SJCRH30 (cell line): Measurements from ENCODE around the gene ZNF423. TPM values are rescaled to one million over a fixed set of nuclear protein-coding genes. Genes with fewer than 3 reads are reported as not detected.

ENCODE experiments used
- DNase-seq, 2 experiments: peaks; one replicate each; pipeline ENCODE4 v3.0.0-alpha.2; 2015 to 2020
- H3K27ac ChIP-seq: fragments of 250-450 bp; sonication (Bioruptor Pico); 2 replicates; pipeline ENCODE4 v1.5.1; 2020; ENCODE audit warnings: mild to moderate bottlenecking, moderate library complexity
- H3K27me3 ChIP-seq: fragments of 250-450 bp; sonication (Bioruptor Pico); 2 replicates; pipeline ENCODE4 v1.5.1; 2020; ENCODE audit warnings: mild to moderate bottlenecking, moderate library complexity
- H3K36me3 ChIP-seq: fragments of 250-450 bp; sonication (Bioruptor Pico); 2 replicates; pipeline ENCODE4 v1.5.1; 2020; ENCODE audit warnings: mild to moderate bottlenecking, moderate library complexity
- H3K4me1 ChIP-seq: fragments of 250-450 bp; sonication (Bioruptor Pico); 2 replicates; pipeline ENCODE4 v1.5.1; 2020; ENCODE audit warnings: mild to moderate bottlenecking, moderate library complexity
- H3K4me3 ChIP-seq: fragments of 250-450 bp; sonication (Bioruptor Pico); 2 replicates; pipeline ENCODE4 v1.5.1; 2020; ENCODE audit warnings: mild to moderate bottlenecking, moderate library complexity
- H3K9me3 ChIP-seq: fragments of 250-450 bp; sonication (Bioruptor Pico); replicated peaks from 2 replicates; pipeline ENCODE4 v1.5.1; 2020; ENCODE audit warnings: mild to moderate bottlenecking, moderate library complexity
- total RNA-seq: library from RNA; depleted of rRNA; stranded (reverse); fragments of >200 nt; shearing (Covaris generic); gene quantifications from 2 replicates; pipeline ENCODE4 v1.2.3, GENCODE V29; 2014

ZNF423 gene
- total RNA-seq, 1 experiment from 2014 or later, result 7.9 TPM

DNA sequence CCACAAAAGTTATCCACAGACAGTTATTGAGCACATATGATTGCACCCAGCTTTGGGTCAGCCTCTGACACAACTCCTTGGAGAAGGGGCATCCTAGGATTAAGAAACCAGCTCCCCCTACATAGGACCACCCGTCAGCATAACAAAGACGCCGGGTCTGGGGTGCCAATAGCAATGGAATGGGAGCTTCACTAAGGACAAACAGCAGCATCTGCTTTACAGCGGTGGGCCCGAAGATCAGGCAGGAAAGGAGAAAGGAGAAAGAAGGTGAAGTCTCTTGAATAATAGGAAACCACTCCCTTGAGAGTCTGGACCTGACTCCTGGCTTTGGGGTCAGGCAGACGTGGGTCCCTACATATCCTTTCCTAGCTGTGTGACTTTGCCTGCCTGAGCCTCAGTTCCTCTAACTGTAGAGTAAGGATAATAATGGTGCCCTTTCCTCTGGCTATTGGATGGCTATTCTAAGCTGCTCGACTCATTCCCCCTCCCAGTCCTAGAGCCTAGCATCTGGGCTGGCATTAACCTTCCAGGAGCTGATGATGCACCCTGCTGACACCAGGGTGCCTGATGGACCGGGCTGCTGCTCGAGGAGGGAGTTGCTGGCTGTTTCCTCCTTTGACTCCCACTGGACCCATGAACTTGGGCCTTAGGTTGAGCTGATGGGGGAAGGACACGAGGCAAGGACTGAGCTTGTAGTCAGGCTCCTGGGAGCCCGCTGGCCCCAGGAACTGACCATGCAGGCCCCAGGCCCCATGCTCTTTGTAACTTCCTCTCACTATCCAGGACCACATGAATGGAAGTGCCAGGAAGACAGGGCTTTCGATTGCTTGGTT, 388.2 kb downstream of the ZNF423 start:
- H3K4me3 ChIP-seq, result no peak overlapping the region
- no peak overlapping the region for H3K27ac ChIP-seq
- DNase-seq, result no peak
- H3K27me3 ChIP-seq, result no peaks in the 10 kb centered on the region
- no peaks in the 10 kb centered on the region for H3K4me1 ChIP-seq
- no peaks in the 10 kb centered on the region for H3K36me3 ChIP-seq
- H3K9me3 ChIP-seq, result no peaks in the 10 kb centered on the region

GRCh38 chr16:49466881-49467280, 389.0 kb downstream of the ZNF423 start:
- no peaks in the 10 kb centered on the region for H3K36me3 ChIP-seq
- no peak overlapping the region for H3K27ac ChIP-seq
- no peak overlapping the region for H3K4me3 ChIP-seq
- no peaks in the 10 kb centered on the region for H3K9me3 ChIP-seq
- H3K27me3 ChIP-seq, result no peaks in the 10 kb centered on the region
- no peaks in the 10 kb centered on the region for H3K4me1 ChIP-seq
- no peak for DNase-seq

DNA sequence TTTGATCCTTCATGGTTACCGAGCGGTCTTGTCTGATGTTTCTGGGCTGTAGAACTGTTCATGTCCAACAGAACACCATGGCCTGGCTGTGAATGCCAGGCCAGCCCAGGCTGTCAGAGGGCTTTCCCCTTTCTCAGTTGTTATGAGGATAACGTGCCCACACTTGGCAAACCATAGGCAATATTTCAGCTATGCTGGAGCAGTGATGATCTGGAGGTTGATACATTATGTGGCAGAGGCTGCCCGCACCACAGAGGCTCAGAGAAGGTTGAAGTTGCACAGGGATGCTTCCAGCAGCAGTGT, 389.4 kb downstream of the ZNF423 start:
- Histone ChIP-seq H3K9me3 (no peaks in the 10 kb centered on the region), H3K27ac (no peak overlapping the region), H3K4me1 (no peaks in the 10 kb centered on the region), H3K36me3 (no peaks in the 10 kb centered on the region), H3K4me3 (no peak overlapping the region), H3K27me3 (no peaks in the 10 kb centered on the region; the same call in 1 of the 2 replicates)
- no peak for DNase-seq

DNA sequence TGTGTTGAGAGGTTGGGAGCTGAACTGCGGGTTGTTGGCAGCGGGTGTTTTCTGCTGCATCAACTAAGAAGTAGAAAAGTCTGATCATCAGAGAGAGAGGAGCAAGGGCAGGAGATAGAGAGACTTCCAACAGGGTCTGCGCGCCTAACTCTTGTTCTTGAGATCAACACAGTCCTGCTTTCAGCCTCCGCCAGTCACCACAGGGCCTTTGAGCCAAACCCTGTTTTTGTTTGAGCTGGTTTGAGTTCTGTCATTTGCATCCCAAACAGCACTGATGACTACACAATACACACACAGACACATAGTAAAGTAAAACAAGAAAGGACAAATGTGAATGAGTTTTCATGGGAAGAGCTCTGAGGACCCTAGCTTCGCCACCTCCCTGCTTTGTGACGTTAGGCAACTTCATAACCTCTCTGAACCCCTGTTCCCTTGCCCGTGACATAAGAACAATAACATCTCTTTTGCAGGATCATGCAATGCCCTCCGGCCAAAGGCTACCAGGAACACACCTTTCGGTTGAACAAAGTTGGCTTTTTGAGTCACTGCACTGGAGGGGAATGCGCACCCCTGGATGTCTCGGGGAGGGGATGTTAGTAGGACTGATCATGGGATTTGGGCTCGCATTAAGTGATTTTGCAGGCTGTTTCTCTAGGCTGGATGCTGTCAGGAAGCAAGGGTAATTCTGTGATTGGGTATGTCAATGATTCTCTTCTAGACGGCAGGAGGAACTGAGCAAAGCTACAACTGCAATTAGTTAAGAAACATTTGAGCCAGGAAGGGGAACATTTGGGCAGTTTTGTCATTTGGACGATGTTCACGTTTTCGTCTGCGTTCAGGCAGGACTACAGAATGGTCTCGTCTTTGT, 390.0 kb downstream of the ZNF423 start:
- Histone ChIP-seq H3K27ac (no peak overlapping the region), H3K9me3 (no peaks in the 10 kb centered on the region), H3K27me3 (peaks cover 5% of the 10 kb centered on the region; the same call in 1 of the 2 replicates), H3K36me3 (no peaks in the 10 kb centered on the region), H3K4me3 (no peak overlapping the region), H3K4me1 (no peaks in the 10 kb centered on the region)
- DNase-seq, result no peak

GRCh38 chr16:49464877-49465504, 390.9 kb downstream of the ZNF423 start:
- no peak for DNase-seq
- no peaks in the 10 kb centered on the region for H3K9me3 ChIP-seq

DNA sequence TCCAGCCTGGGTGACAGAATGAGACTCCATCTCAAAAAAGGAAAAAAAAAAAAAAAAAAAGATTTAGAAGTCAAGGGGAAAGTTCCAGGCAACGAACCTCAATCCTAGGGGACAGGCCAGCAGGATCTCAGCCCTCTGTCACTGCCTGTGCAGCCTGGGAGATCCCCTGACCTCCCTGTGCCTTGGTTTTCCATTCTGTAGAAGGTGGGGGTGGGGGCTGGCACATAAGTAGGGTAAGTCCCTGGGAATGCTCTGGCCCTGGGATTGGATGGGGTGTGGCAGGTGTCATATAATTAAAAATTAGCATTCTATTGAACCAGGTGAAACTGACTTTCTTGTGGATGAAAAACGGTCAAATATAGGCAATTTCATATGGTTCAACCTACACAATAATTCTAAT, 391.8 kb downstream of the ZNF423 start:
- Histone ChIP-seq H3K27ac (no peak overlapping the region), H3K36me3 (no peaks in the 10 kb centered on the region), H3K4me1 (no peaks in the 10 kb centered on the region), H3K27me3 (peaks cover 5% of the 10 kb centered on the region; the same call in 1 of the 2 replicates), H3K9me3 (no peaks in the 10 kb centered on the region), H3K4me3 (no peak overlapping the region)
- no peak for DNase-seq

More at GRCh38 chr16:49464877-49465504, 390.9 kb downstream of the ZNF423 start:
- Histone ChIP-seq H3K36me3 (no peaks in the 10 kb centered on the region), H3K27ac (no peak overlapping the region), H3K4me1 (no peaks in the 10 kb centered on the region), H3K27me3 (peaks cover 5% of the 10 kb centered on the region; the same call in 1 of the 2 replicates), H3K4me3 (no peak overlapping the region)

- no peak for DNase-seq
- peaks cover 5% of the 10 kb centered on the region; the same call in 1 of the 2 replicates for H3K27me3 ChIP-seq
- no peak overlapping the region for H3K4me3 ChIP-seq
- H3K9me3 ChIP-seq, result no peaks in the 10 kb centered on the region
- H3K36me3 ChIP-seq, result no peaks in the 10 kb centered on the region
- H3K4me1 ChIP-seq, result no peaks in the 10 kb centered on the region
- no peak overlapping the region for H3K27ac ChIP-seq
These were observed 392.4 kb downstream of the ZNF423 start for GRCh38 chr16:49463529-49463928.

- no peak overlapping the region for H3K4me3 ChIP-seq
- H3K9me3 ChIP-seq, result no peaks in the 10 kb centered on the region
- H3K36me3 ChIP-seq, result no peaks in the 10 kb centered on the region
- no peaks in the 10 kb centered on the region for H3K4me1 ChIP-seq
- H3K27me3 ChIP-seq, result peaks cover 5% of the 10 kb centered on the region; the same call in 1 of the 2 replicates
- no peak for DNase-seq
- H3K27ac ChIP-seq, result no peak overlapping the region
These were observed 392.9 kb downstream of the ZNF423 start for GRCh38 chr16:49462989-49463371.

GRCh38 chr16:49462362-49462988, 393.4 kb downstream of the ZNF423 start:
- Histone ChIP-seq H3K27me3 (peaks cover 5% of the 10 kb centered on the region; the same call in 1 of the 2 replicates), H3K4me3 (no peak overlapping the region), H3K9me3 (no peaks in the 10 kb centered on the region), H3K36me3 (no peaks in the 10 kb centered on the region), H3K4me1 (no peaks in the 10 kb centered on the region), H3K27ac (no peak overlapping the region)
- no peak for DNase-seq

GRCh38 chr16:49461517-49461951, 394.4 kb downstream of the ZNF423 start:
- Histone ChIP-seq H3K36me3 (no peaks in the 10 kb centered on the region), H3K4me1 (no peaks in the 10 kb centered on the region), H3K9me3 (no peaks in the 10 kb centered on the region), H3K4me3 (no peak overlapping the region), H3K27me3 (peaks cover 5% of the 10 kb centered on the region; the same call in 1 of the 2 replicates), H3K27ac (no peak overlapping the region)
- no peak for DNase-seq

DNA sequence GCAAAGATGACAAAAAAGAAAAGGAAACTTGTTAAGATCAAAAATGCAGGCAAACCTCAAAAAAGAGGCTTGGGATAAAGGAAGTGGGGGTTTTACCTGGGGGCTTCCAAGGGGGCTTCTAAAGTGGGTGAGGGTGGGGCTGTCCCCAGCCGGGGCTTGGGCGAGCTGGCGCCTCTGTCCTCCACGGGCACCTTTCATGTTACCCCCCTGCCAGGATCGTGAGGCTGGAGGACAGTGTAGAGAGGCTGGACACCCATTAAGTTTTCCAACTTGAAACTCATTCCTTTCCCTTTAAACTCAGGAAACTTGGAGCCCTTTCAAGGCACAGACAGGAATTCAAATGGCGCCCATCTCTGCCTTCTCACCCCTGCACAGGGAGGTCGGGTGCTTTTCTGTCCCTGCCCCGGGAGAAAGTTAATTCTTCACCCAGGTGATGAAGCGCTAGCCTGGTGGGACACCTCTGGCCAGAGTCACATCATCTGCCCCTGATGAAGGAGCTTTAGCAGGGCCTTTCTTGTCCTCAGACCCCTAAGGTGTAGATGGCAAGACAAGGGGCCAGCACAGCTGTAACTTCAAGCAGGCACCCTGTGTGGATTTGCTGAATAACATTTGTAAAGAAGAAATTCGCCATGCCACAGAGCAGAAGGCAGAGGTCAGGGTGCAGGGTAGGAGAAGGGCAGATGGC, 395.0 kb downstream of the ZNF423 start:
- Histone ChIP-seq H3K4me3 (no peak overlapping the region), H3K4me1 (no peaks in the 10 kb centered on the region), H3K9me3 (no peaks in the 10 kb centered on the region), H3K27ac (no peak overlapping the region), H3K27me3 (peaks cover 5% of the 10 kb centered on the region; the same call in 1 of the 2 replicates), H3K36me3 (no peaks in the 10 kb centered on the region)
- DNase-seq, result no peak

GRCh38 chr16:49459953-49460735, 395.8 kb downstream of the ZNF423 start:
- H3K27me3 ChIP-seq, result peaks cover 5% of the 10 kb centered on the region; the same call in 1 of the 2 replicates
- DNase-seq, result no peak
- no peak overlapping the region for H3K4me3 ChIP-seq
- H3K27ac ChIP-seq, result no peak overlapping the region
- H3K9me3 ChIP-seq, result no peaks in the 10 kb centered on the region
- H3K4me1 ChIP-seq, result no peaks in the 10 kb centered on the region
- H3K36me3 ChIP-seq, result no peaks in the 10 kb centered on the region

- peaks cover 5% of the 10 kb centered on the region; the same call in 1 of the 2 replicates for H3K27me3 ChIP-seq
These were observed 397.1 kb downstream of the ZNF423 start for GRCh38 chr16:49458656-49459445.

More at GRCh38 chr16:49458656-49459445, 397.1 kb downstream of the ZNF423 start:
- no peaks in the 10 kb centered on the region for H3K36me3 ChIP-seq
- no peak overlapping the region for H3K4me3 ChIP-seq
- H3K4me1 ChIP-seq, result no peaks in the 10 kb centered on the region
- no peak overlapping the region for H3K27ac ChIP-seq
- DNase-seq, result no peak
- no peaks in the 10 kb centered on the region for H3K9me3 ChIP-seq
